ENCODE measurements around the gene SMYD3.
"Not testable (repeated sequence)": the region's sequence is repeated elsewhere in the genome, so short reads cannot be mapped to it uniquely, and the experiment has no call there.

Gene SMYD3

DNA sequence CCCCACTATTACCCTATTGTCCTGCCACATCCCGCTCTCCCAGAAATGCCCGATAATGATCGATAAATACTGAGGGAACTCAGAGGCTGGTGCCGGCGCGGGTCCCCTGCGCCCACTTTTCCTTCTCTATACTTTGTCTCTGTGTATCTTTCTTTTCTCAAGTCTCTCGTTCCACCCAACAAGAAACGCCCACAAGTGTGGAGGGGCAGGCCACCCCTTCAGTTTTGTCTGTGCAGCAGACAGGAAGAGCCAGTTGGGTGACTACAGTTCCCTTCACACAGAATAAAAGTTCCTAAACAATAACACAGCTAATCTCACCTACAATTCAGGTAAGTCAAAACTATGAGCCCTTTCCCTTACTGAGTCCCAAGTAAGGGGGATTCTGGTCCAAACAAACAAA lies 423.7 kb downstream of the SMYD3 start:
- no peak for DNase-seq

GRCh38 chr1:246081856-246082668 lies 425.0 kb downstream of the SMYD3 start:
- DNase-seq: no peak

DNA sequence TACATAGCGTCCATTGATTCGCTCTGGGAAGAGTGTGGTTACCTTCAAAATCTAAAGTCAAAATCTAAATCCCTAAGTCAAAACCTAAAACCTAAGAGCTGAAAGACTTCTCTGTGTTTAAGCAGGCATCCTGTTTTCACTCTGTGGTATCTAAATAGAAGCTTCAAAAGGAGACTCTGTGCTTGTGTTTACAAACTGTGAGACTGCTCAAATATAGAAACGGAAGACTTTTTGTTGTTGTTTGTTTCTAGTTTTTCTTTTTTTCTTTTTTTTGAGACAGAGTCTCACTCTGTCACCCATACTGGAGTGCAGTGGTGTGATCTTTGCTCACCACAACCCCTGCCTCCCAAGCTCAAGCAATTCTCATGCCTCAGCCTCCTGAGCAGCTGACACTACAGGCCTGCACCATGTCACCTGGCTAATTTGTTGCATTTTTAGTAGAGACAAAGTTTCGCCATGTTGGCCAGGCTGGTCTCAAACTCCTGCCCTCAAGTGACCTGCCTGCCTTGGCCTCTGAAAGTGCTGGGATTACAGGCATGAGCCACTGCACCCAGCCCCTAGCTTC lies 425.9 kb downstream of the SMYD3 start:
- DNase-seq: no peak

- no peak for DNase-seq
These were observed 427.0 kb downstream of the SMYD3 start for GRCh38 chr1:246080031-246080430.

GRCh38 chr1:246078888-246079252 lies 428.2 kb downstream of the SMYD3 start:
- DNase-seq: no peak

GRCh38 chr1:246078126-246078887 lies 428.8 kb downstream of the SMYD3 start:
- DNase-seq: no peak

- DNase-seq: no peak
These were observed 429.6 kb downstream of the SMYD3 start for GRCh38 chr1:246077476-246077875.

DNA sequence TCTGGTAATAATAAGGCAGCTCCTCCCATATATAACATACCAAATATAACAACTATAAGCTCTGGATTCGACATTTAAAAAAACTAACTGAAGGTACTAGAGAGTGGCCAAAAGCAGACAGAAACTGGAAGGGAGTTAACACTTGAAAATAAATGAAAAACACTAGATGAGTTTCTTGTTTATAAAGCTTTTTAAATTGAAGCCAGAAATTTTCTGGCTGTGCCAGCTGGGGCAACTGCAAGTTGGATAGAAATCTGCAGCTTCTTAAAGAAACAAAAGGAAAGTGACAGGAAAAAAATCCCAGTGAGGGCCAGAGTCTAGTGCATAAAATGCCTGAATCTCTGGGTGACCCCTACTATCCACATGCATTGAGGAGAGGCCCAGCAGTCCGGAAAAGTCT lies 432.7 kb downstream of the SMYD3 start:
- no peak for DNase-seq

DNA sequence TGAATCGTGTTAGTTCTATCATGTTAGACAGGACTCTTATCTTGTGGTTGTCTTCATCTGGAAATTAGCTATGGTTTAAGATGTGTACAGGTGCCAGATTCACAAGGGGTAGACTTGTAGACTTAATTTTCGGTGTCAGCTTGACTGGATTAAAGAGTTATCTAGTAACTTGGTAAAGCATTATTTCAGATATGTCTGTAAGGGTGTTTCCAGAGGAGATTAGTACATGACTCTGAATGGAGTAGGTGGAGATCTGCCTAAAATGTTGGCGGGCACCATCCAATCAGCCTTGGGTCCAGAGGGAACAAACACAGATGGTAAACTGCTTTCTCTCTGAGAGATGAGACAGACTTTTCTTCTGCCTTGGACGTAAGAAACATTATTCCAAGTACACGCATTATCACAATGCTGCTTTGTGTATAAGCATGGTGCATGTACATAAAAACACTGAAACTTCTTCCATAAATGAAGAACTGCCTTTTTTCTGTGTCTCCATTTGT lies 434.6 kb downstream of the SMYD3 start:
- no peak for DNase-seq

- not testable (repeated sequence) for DNase-seq
These were observed 435.1 kb downstream of the SMYD3 start for GRCh38 chr1:246071981-246072380.

DNA sequence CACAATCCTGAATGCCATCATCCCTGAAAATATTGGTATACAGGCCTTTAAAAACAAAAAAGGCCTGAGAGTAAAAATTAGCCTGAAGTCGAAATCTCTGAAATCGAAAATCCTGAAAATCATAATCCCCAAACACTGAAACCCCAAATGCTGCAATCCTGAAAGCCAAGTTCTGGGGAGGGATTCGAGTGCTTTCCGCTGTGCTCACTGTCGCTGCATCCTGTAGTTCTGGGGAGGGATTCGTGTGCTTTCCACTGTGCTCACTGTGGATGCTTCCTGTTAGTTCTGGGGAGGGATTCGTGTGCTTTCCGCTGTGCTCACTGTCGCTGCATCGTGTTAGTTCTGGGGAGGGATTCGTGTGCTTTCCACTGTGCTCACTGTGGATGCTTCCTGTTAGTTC lies 435.5 kb downstream of the SMYD3 start:
- DNase-seq: not testable (repeated sequence)

GRCh38 chr1:246069581-246069980 lies 437.5 kb downstream of the SMYD3 start:
- DNase-seq: no peak

DNA sequence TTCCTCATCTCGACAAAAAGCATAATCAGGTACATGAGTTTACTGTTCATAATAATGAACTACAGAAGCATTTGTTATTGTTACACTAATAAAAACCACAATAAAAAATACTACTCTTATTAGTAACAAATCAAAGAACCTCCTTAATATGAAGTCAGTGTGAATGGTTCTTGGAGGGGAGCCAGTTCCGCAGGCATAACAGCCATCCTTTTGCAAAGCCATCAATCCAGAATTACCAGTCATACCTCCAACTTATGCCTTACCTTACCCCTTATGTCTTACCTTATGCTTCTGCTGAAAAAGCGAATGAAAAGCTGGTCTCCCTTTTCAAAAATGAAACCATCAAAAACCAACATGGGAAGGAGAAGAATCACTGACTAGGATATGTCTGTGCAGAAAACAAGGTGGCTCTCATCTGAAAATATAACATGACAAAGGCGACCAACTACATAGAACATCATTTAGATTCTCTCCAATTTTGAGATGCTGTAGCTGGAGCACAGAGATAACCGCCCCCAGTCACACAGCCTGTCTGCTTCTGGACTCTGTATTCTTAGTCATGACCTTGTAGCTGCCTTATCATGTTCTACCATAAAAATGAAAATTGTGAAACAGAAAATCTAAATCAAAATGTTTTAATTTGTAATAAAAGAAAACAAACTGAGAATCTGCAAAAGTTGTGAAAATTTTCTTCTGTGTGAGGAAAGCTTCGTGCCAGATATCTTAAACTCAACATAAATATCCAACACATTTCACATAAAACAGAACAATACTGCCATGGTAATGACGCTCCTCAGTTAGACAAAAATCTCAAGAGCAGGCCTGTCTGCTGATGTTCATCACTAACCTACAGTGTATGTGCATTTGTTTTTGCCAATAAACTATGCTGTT lies 438.2 kb downstream of the SMYD3 start:
- no peak for DNase-seq

GRCh38 chr1:246068217-246068512 lies 438.9 kb downstream of the SMYD3 start:
- DNase-seq: no peak

GRCh38 chr1:246067432-246068216 lies 439.5 kb downstream of the SMYD3 start:
- DNase-seq: no peak

GRCh38 chr1:246066573-246066972 lies 440.5 kb downstream of the SMYD3 start:
- no peak for DNase-seq

GRCh38 chr1:246065592-246065991 lies 441.5 kb downstream of the SMYD3 start:
- DNase-seq: no peak

DNA sequence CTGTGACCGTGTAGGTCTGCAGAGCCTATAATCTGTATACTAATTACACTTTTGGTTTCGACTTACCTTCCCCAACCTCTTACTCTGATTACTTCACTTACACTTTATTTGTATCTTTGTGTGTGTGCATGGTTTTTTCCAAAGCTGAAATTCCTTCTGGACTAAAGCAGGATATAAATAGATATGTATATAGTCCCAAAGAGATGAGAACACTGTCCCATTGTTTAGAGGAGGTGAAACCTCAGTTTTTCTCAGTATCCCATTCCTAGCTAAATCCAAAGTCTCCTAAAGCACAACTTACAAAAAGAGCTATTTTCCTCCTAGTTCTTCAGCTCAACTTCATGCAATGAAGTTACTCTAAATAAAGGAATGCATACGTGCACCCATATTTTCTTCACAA lies 442.2 kb downstream of the SMYD3 start:
- no peak for DNase-seq

- DNase-seq: no peak
These were observed 444.0 kb downstream of the SMYD3 start for GRCh38 chr1:246063013-246063616.

- no peak for DNase-seq
These were observed 448.6 kb downstream of the SMYD3 start for GRCh38 chr1:246058466-246058865.

DNA sequence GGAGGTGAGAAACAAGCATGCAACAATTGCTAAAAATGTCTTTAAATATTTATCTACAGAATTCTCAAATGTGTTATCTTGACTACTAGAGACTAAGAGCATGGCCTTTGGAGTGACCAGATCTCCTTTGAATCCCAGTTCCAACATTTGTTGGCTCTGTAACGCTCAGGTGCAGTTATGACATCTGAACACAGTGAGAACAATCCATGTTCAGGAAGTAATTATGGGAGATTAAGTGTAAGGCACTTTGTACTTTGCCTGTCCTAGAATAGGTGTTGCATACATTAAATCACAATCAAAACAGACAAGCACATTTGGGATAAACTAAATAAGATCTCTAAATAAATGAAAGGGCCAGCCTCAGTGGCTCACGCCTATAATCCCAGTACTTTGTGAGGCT lies 454.5 kb downstream of the SMYD3 start:
- DNase-seq: no peak
